Suprapubic skin (tissue), 4 donors: ENCODE measurements around the gene H2BW1. TPM values are rescaled to one million over a fixed set of nuclear protein-coding genes. Genes with fewer than 3 reads are reported as not detected.

Source experiments
- total RNA-seq, 4 donors: library from RNA; depleted of rRNA; stranded (reverse); fragments of >200 nt; gene quantifications; one replicate each; pipeline ENCODE4 v1.1.0, GENCODE V29; 2016

Gene H2BW1
- total RNA-seq, 4 donors from 2014 or later = not detected

Other genes starting within 250 kb of the H2BW1 start
- gene PLP1, start 236.9 kb downstream of the H2BW1 start, total RNA-seq = 10 to 100 TPM; 11.2 to 27.5 (median 17.1) TPM
- 1 to 10 TPM in 1 of 4 donors, under 1 TPM in 3; 0.16 to 2.1 (median 0.53) TPM for gene RAB9B, start 181.5 kb downstream of the H2BW1 start, total RNA-seq
- gene TMSB15B, start 51.1 kb downstream of the H2BW1 start, total RNA-seq = 1 to 10 TPM in 3 of 4 donors, under 1 TPM in 1; 0.83 to 3.4 (median 2.4) TPM
- gene H2BW2, start 26.2 kb upstream of the H2BW1 start, total RNA-seq = not detected
- gene TMSB15C, start 62.5 kb upstream of the H2BW1 start, total RNA-seq = 1 to 10 TPM in 3 of 4 donors, under 1 TPM in 1; 0.25 to 4.7 (median 1.2) TPM
- gene ZCCHC18, start 98.8 kb upstream of the H2BW1 start, total RNA-seq = under 1 TPM in 1 of 4 donors, not detected in 3; 0.42 TPM
- gene SLC25A53, start 143.3 kb upstream of the H2BW1 start, total RNA-seq = 10 to 100 TPM in 1 of 4 donors, 1 to 10 TPM in 3; 5.5 to 22.0 (median 7.6) TPM
- 10 to 100 TPM; 10.7 to 18.3 (median 16.9) TPM for gene FAM199X, start 152.7 kb upstream of the H2BW1 start, total RNA-seq
- not detected for gene ESX1, start 241.2 kb upstream of the H2BW1 start, total RNA-seq